Measurements from ENCODE around the gene SLC36A4.

Gene SLC36A4

DNA sequence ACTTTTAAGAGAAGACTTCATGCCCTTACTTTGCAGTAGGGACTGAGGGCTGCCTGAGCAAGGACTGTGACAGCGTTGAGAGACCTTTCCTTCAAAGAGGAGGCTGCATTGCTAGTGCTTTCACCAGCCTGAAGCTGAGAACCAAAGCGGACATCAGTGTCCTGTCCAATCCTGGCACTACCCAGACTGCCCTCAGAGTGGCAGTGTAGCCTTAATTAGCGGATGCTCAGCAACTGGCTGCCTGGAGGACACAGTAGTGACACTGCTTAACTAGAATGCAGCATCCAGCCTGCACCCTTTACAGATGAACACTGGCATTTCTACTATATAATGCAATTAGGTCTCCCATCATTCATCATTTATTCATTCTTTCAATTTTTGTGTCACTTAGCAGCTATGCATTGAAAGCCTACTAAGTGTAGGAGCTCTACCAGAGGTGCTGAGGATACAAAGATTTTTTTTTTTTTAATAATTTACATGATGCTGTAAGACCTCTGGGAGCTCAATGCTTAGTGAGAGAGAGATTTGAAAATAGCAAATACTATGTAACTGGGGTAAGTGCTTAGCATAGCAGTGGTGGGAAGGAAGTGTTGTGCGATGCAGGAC is 36.9 kb upstream of the SLC36A4 start:
- in situ Hi-C loops (cut with HindIII; ENCODE audit: low sequenced_read_pairs): no loop called here
- DNase-seq (ENCODE audit: low read depth, low spot score): peak; percentile 76
- H3K4me3 ChIP-seq (ENCODE audit: low read depth, low read length): no peak overlapping the region
- peak; percentile 94 for TF ChIP-seq CTCF (IDR thresholded peaks at IDR 0.05; ENCODE audit: low read depth, low read length)

GRCh38 chr11:93229876-93230275 is 32.1 kb upstream of the SLC36A4 start:
- TF ChIP-seq CTCF (IDR thresholded peaks at IDR 0.05; ENCODE audit: low read depth, low read length): no peak
- H3K4me3 ChIP-seq (ENCODE audit: low read depth, low read length): no peak overlapping the region
- in situ Hi-C loops (cut with HindIII; ENCODE audit: low sequenced_read_pairs): no loop called here
- DNase-seq (ENCODE audit: low read depth, low spot score): no peak

DNA sequence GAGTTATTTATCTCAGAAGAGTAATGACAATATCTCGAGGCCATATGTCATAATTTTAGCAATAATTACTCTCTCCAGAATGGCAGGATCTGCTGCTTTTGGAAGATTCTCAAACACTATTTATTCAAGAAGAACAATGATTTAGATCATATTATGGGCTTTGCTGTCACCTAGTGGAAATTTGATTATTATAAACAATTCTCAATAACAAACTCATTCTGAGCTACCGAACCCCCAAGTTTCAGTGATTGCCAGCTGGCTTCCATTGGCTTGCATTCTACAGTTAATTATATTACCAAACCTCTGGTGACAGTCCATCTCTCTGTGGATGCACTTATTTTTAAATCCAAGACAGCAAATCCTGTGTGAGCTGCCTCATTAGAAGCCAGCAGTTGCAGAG is 27.9 kb upstream of the SLC36A4 start:
- TF ChIP-seq CTCF (IDR thresholded peaks at IDR 0.05; ENCODE audit: low read depth, low read length): no peak
- H3K4me3 ChIP-seq (ENCODE audit: low read depth, low read length): no peak overlapping the region
- peak; percentile 39 for DNase-seq (ENCODE audit: low read depth, low spot score)
- in situ Hi-C loops (cut with HindIII; ENCODE audit: low sequenced_read_pairs): no loop called here

DNA sequence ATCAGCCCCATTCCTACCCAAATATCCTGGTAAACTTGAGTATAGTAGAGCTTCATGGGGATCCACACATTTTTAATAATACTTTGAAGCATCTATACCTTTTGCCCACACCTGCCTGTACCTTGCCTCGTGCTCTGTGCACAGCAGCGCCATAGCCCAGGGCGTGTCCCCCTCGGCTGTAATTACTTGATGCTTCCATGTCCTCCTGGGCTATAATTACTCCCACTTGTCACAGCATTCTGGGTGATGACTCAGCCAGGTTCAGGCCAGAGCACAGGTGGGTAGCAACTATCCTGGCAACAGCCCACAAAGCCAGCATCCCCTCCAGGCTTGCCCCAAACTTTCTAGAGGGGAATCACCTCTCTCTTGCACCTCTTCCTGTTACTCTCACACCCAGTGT is 23.7 kb upstream of the SLC36A4 start:
- no peak overlapping the region for H3K4me3 ChIP-seq (ENCODE audit: low read depth, low read length)
- in situ Hi-C loops (cut with HindIII; ENCODE audit: low sequenced_read_pairs): no loop called here
- DNase-seq (ENCODE audit: low read depth, low spot score): no peak
- no peak for TF ChIP-seq CTCF (IDR thresholded peaks at IDR 0.05; ENCODE audit: low read depth, low read length)

GRCh38 chr11:93220078-93220477 is 22.3 kb upstream of the SLC36A4 start:
- DNase-seq (ENCODE audit: low read depth, low spot score): no peak
- H3K4me3 ChIP-seq (ENCODE audit: low read depth, low read length): no peak overlapping the region
- in situ Hi-C loops (cut with HindIII; ENCODE audit: low sequenced_read_pairs): no loop called here
- TF ChIP-seq CTCF (IDR thresholded peaks at IDR 0.05; ENCODE audit: low read depth, low read length): no peak

GRCh38 chr11:93219440-93219839 is 21.6 kb upstream of the SLC36A4 start:
- no peak for TF ChIP-seq CTCF (IDR thresholded peaks at IDR 0.05; ENCODE audit: low read depth, low read length)
- in situ Hi-C loops (cut with HindIII; ENCODE audit: low sequenced_read_pairs): no loop called here
- no peak overlapping the region for H3K4me3 ChIP-seq (ENCODE audit: low read depth, low read length)
- DNase-seq (ENCODE audit: low read depth, low spot score): no peak
